ENCODE data around the gene LHX2.

- TF ChIP-seq POLR2A (IDR thresholded peaks at IDR 0.05) (no peak), CTCF (IDR thresholded peaks at IDR 0.05) (no peak)
Measured at GRCh38 chr9:124037790-124038189, 26.2 kb downstream of the LHX2 start.
